Sigmoid colon (tissue), 7 donors: ENCODE measurements around the gene ANKLE1. TPM values are rescaled to one million over a fixed set of nuclear protein-coding genes. Genes with fewer than 3 reads are reported as not detected.

Experiments
- DNase-seq: peaks from one replicate; pipeline ENCODE4 v3.0.0-alpha.2; 2019
- H3K27ac ChIP-seq, 4 donors: fragments of 200-600 bp; sonication (generic); one replicate each; pipeline ENCODE4 v1.5.1; 2016 to 2019; ENCODE audit warnings: mild to moderate bottlenecking in 1 of 4
- H3K27me3 ChIP-seq, 3 donors: fragments of 200-600 bp; sonication (generic); one replicate each; pipeline ENCODE4 v1.5.1; 2019; ENCODE audit warnings: mild to moderate bottlenecking in 1 of 3
- H3K36me3 ChIP-seq, 4 donors: fragments of 200-600 bp; sonication (generic); one replicate each; pipeline ENCODE4 v1.5.1; 2016 to 2019
- H3K4me1 ChIP-seq, 4 donors: fragments of 200-600 bp; sonication (generic); one replicate each; pipeline ENCODE4 v1.5.1; 2017 to 2019
- H3K4me3 ChIP-seq, 4 donors: fragments of 200-600 bp; sonication (generic); one replicate each; pipeline ENCODE4 v1.5.1; 2017 to 2019; ENCODE audit warnings: mild to moderate bottlenecking in 2 of 4, moderate library complexity in 1 of 4
- H3K9me3 ChIP-seq, 4 donors: fragments of 200-600 bp in 3 of 4; sonication (generic) in 3 of 4; one replicate each; pipeline versions ENCODE4 v1.5.1 to v1.6.1; 2013 to 2019
- EP300 ChIP-seq, 4 donors: sonication (generic); formaldehyde crosslinking; IDR thresholded peaks; one replicate each; pipeline ENCODE4 v1.6.1; 2017; ENCODE audit warnings: antibody characterized with exemption in 4 of 4
- POLR2A ChIP-seq, 2 donors: fragments of 450-650 bp; IDR thresholded peaks; one replicate each; pipeline ENCODE4 v1.6.1; 2016; ENCODE audit warnings: antibody characterized with exemption in 2 of 2, mild to moderate bottlenecking in 2 of 2, moderate library complexity in 2 of 2
- POLR2AphosphoS5 ChIP-seq, 4 donors: sonication (generic); formaldehyde crosslinking; IDR thresholded peaks; one replicate each; pipeline ENCODE4 v1.6.1; 2017; ENCODE audit warnings: antibody characterized with exemption in 4 of 4
- WGBS, 2 donors: extraction: QIAGEN DNeasy Blood & Tissue Kit; methylation state at CpG; one replicate each; pipeline ENCODE4 v1.1.7; 2013; 5-methylcytosine and 5-hydroxymethylcytosine counted together
- intact Hi-C: fragments of 100-400 bp; cut with DNase I; formaldehyde crosslinking; loops from one replicate; pipeline ENCODE4 v1.15.1; 2023
- polyA plus RNA-seq, 3 donors: library from polyadenylated mRNA; stranded (reverse); fragments of 200-250 nt; gene quantifications; one replicate each; pipeline ENCODE4 v1.2.3, GENCODE V29; 2013
- total RNA-seq, 4 donors: library from RNA; depleted of rRNA; stranded (reverse); fragments of >200 nt; gene quantifications; one replicate each; pipeline ENCODE4 v1.1.0, GENCODE V29; 2016
- TF ChIP-seq, protein P1 (sequence below), 4 experiments: fragments of 450-650 bp in 3 of 4; fragments of 200-600 bp in 1 of 4; IDR thresholded peaks; one replicate each; pipeline ENCODE4 v1.5.1; 2016 to 2019; ENCODE audit warnings: antibody characterized with exemption in 4 of 4, mild to moderate bottlenecking in 3 of 4, moderate library complexity in 2 of 4
- donor health status: healthy with polysubstance abuse.
- donor health status: Bipolar disorder and iron deficiency.
- donor health status: healthy.

Gene ANKLE1
- total and polyA plus RNA-seq, 7 donors = 0.49 to 1.3 (median 0.71) TPM; not detected in 2

DNA sequence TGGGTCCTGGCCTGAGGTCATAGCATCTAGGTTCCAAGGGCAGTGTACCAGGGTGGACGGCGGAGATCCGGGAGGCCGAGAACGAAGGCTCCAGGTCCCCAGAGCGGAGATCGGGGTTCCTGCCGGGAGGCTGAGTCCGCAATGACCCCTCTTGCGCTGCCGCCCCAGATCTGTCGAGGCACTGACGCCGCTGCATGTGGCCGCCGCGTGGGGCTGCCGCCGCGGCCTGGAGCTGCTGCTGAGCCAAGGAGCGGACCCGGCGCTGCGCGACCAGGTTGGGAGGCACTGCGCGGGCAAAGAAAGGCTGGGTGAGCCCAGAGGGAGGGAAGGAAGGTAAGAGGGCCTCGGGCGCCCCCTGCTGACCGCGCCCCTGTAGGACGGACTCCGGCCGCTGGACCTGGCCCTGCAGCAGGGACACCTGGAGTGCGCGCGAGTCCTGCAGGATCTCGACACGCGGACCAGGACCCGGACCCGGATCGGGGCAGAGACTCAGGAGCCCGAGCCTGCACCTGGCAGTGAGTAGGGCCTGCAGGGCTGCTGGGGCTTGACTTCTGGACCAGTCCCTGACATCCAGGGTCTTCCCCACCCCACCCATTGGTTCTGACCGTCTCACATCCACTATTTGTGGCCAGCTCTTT is 906 bp downstream of the ANKLE1 start:
- intact Hi-C loops = loop anchor here (1.0 to 5.0 kb wide), 3 partner anchors 35 to 216 kb away; partner anchors contain the start of gene NR2F6
- H3K9me3 ChIP-seq = no peaks in the 10 kb centered on the region
- H3K4me3 ChIP-seq = peak overlapping the region in 3 of 4 donors; percentile 13 to 39 (median 35)
- peaks cover 0 to 18% (median 15%) of the 10 kb centered on the region in 4 donors for H3K4me1 ChIP-seq
- peaks cover 11 to 15% (median 15%) of the 10 kb centered on the region in 3 donors for H3K27me3 ChIP-seq
- DNase-seq = peak; percentile 89
- peaks cover 0 to 21% (median 8%) of the 10 kb centered on the region in 4 donors for H3K36me3 ChIP-seq
- TF ChIP-seq, protein P1, sequence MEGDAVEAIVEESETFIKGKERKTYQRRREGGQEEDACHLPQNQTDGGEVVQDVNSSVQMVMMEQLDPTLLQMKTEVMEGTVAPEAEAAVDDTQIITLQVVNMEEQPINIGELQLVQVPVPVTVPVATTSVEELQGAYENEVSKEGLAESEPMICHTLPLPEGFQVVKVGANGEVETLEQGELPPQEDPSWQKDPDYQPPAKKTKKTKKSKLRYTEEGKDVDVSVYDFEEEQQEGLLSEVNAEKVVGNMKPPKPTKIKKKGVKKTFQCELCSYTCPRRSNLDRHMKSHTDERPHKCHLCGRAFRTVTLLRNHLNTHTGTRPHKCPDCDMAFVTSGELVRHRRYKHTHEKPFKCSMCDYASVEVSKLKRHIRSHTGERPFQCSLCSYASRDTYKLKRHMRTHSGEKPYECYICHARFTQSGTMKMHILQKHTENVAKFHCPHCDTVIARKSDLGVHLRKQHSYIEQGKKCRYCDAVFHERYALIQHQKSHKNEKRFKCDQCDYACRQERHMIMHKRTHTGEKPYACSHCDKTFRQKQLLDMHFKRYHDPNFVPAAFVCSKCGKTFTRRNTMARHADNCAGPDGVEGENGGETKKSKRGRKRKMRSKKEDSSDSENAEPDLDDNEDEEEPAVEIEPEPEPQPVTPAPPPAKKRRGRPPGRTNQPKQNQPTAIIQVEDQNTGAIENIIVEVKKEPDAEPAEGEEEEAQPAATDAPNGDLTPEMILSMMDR (IDR thresholded peaks at IDR 0.05) = peak; percentile 75 to 91 (median 82)
- TF ChIP-seq EP300 (IDR thresholded peaks at IDR 0.05) (no peak), POLR2A (IDR thresholded peaks at IDR 0.05) (no peak), POLR2AphosphoS5 (IDR thresholded peaks at IDR 0.05) (peak in 1 of 4 donors; percentile 21)
- 2 to 4% methylated on average over 45 of the region's 45 CpGs for WGBS, 2 donors
- no peak overlapping the region for H3K27ac ChIP-seq

DNA sequence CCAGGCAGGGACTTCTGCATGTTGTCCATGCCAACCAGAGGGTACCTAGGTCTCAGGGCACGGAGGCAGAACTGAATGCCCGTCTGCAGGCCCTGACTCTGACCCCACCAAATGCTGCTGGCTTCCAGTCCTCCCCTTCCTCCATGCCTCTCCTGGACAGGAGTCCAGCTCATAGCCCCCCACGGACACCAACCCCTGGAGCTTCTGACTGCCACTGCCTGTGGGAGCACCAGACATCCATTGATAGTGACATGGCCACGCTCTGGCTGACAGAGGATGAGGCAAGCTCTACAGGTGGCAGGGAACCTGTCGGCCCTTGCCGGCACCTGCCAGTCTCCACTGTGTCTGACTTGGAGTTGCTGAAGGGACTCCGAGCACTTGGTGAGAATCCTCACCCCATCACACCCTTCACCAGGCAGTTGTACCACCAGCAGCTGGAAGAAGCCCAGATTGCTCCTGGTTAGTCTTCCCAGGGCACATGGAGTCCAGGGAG is 1.8 kb downstream of the ANKLE1 start:
- intact Hi-C loops = loop anchor here (2.0 to 5.0 kb wide), 2 partner anchors 36 to 217 kb away; partner anchors contain the start of gene NR2F6
- H3K9me3 ChIP-seq = no peaks in the 10 kb centered on the region
- 91 to 94% methylated on average over 7 of the region's 7 CpGs for WGBS, 2 donors
- TF ChIP-seq, protein P1 (IDR thresholded peaks at IDR 0.05) = no peak
- TF ChIP-seq POLR2AphosphoS5 (IDR thresholded peaks at IDR 0.05) = no peak
- TF ChIP-seq EP300 (IDR thresholded peaks at IDR 0.05) = no peak
- no peak for TF ChIP-seq POLR2A (IDR thresholded peaks at IDR 0.05)
- H3K36me3 ChIP-seq = peaks cover 0 to 11% (median 2%) of the 10 kb centered on the region in 4 donors
- no peak for DNase-seq
- peaks cover 0 to 18% (median 15%) of the 10 kb centered on the region in 4 donors for H3K4me1 ChIP-seq
- H3K27ac ChIP-seq = no peak overlapping the region
- peaks cover 11 to 15% (median 15%) of the 10 kb centered on the region in 3 donors for H3K27me3 ChIP-seq
- H3K4me3 ChIP-seq = no peak overlapping the region

DNA sequence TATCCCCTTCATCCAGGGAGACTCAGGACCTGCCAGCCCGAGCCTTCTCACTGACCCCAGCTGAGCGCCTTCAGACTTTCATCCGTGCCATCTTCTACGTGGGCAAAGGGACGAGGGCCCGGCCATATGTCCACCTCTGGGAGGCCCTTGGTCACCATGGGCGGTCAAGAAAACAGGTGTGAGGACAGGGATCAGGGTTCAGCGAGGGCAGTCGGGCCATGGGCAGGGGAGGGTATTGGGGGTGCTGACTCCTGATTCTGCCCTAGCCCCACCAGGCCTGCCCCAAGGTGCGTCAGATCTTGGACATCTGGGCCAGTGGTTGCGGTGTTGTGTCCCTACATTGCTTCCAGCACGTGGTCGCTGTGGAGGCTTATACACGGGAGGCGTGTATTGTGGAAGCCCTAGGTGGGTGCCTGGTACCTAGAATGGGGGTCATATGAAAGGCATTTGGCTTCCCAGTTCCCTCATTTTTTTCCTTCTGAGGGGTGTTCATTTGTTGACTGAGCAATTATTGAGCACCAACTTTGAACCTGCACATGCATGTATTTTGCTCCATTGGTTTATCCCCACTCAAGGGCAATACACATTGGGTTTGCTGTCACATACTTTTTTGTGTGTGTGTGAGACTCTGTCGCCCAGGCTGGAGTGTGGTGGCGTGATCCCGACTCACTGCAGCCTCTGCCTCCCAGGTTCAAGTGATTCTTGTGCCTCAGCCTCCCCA is 3.9 kb downstream of the ANKLE1 start:
- Histone ChIP-seq H3K9me3 (no peaks in the 10 kb centered on the region), H3K27ac (no peak overlapping the region), H3K36me3 (no peaks in the 10 kb centered on the region), H3K4me1 (peaks cover 0 to 25% (median 20%) of the 10 kb centered on the region in 4 donors), H3K27me3 (peaks cover 11 to 15% (median 15%) of the 10 kb centered on the region in 3 donors), H3K4me3 (no peak overlapping the region)
- no peak for TF ChIP-seq EP300 (IDR thresholded peaks at IDR 0.05)
- no peak for TF ChIP-seq POLR2A (IDR thresholded peaks at IDR 0.05)
- TF ChIP-seq POLR2AphosphoS5 (IDR thresholded peaks at IDR 0.05) = no peak
- TF ChIP-seq, protein P1 (IDR thresholded peaks at IDR 0.05) = no peak
- no peak for DNase-seq
- intact Hi-C loops = no loop called here
- whole genome bisulfite sequencing, 2 donors = 90 to 91% methylated on average over 18 of the region's 18 CpGs

DNA sequence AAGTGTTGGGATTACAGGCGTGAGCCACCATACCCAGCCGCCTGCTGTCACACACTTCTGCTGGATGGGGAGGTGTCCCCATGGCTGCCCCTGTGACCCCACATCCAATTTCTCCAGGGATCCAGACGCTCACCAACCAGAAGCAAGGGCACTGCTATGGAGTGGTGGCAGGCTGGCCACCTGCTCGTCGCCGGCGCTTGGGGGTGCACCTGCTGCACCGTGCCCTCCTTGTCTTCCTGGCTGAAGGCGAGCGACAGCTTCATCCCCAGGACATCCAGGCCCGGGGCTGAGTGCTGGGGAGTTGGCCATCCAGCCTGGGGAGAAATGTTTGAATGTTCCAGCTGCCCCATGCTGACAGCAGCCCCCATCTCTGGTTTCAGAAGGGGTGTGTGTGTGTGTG is 4.6 kb downstream of the ANKLE1 start:
- H3K4me1 ChIP-seq = peaks cover 0 to 24% (median 20%) of the 10 kb centered on the region in 4 donors
- peaks cover 11 to 13% (median 12%) of the 10 kb centered on the region in 3 donors for H3K27me3 ChIP-seq
- intact Hi-C loops = no loop called here
- DNase-seq = no peak
- 93% methylated on average over 11 of the region's 11 CpGs for WGBS, 2 donors
- no peak overlapping the region for H3K27ac ChIP-seq
- no peaks in the 10 kb centered on the region for H3K9me3 ChIP-seq
- no peak overlapping the region for H3K4me3 ChIP-seq
- H3K36me3 ChIP-seq = no peaks in the 10 kb centered on the region
- TF ChIP-seq EP300 (IDR thresholded peaks at IDR 0.05) (no peak), POLR2AphosphoS5 (IDR thresholded peaks at IDR 0.05) (no peak), POLR2A (IDR thresholded peaks at IDR 0.05) (no peak)
- TF ChIP-seq, protein P1 (IDR thresholded peaks at IDR 0.05) = no peak
